Stomach smooth muscle (tissue), 2 donors: ENCODE measurements around the gene LIN37.

Experiments
- H3K27ac ChIP-seq: one replicate; pipeline ENCODE4 v1.7.0; 2013; ENCODE audit warnings: mild to moderate bottlenecking, low read length, inconsistent platforms
- H3K27me3 ChIP-seq, 2 donors: one replicate each; pipeline ENCODE4 v1.7.0; 2013; ENCODE audit warnings: low read length in 2 of 2; ENCODE audit not compliant: insufficient read depth in 2 of 2, control insufficient read depth in 1 of 2
- H3K36me3 ChIP-seq, 2 donors: one replicate each; pipeline ENCODE4 v1.7.0; 2013; ENCODE audit warnings: low read length in 2 of 2; ENCODE audit not compliant: control insufficient read depth in 2 of 2, insufficient read depth in 2 of 2
- H3K4me1 ChIP-seq: one replicate; pipeline ENCODE4 v1.7.0; 2013; ENCODE audit warnings: low read length; ENCODE audit not compliant: control insufficient read depth, insufficient read depth
- H3K4me3 ChIP-seq, 2 donors: one replicate each; pipeline ENCODE4 v1.7.0; 2013; ENCODE audit warnings: low read length in 2 of 2
- H3K9ac ChIP-seq, 2 donors: one replicate each; pipeline ENCODE4 v1.7.0; 2013; ENCODE audit warnings: low read length in 2 of 2, mild to moderate bottlenecking in 1 of 2
- H3K9me3 ChIP-seq, 2 donors: one replicate each; pipeline ENCODE4 v1.7.0; 2013; ENCODE audit warnings: low read length in 2 of 2; ENCODE audit not compliant: control insufficient read depth in 2 of 2
- donor health status: healthy.
- donor health status: Pancreatic carcinoma.

The LIN37 gene

DNA sequence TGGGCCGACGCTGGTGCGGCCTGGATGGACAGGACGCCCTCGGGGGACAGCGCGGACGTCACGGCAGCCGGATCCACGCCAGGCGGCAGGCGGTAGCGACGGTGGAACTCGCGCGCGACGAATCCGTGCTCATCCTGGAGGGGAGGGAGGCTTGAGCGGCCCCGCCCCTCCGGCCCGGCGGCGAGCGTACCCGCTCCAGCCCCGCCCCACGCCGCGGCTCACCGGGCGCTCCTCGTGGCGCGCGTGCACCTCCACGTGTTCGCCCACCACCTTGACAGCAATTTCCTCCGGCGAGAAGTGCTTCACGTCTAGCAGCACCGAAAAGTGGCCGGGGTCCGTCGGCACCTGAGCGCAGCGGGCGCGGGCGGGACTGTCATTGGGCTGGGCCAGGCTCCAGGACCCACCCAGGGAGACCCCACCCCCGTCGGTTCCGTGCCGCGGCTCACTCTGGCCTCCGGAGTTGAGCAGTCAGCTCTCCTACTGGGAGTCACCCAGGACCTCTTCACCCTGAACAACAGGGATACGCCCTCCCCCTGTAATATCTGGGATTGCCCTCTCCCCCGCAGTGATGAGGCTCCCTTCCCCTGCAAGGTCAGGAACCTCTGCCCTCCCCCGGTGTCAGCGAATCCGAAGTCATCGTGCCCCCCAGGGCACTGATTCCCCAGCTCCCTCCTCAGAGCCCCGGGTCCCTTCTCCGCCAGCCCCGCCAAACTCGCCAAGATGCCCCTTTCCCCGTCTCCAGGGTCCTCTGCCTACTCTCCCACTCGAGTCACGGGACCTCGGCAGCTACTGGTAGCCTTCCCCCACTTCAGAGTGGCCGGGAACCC, 7.4 kb downstream of the LIN37 start:
- H3K36me3 ChIP-seq = peaks cover 12 to 21% of the 10 kb centered on the region in 2 donors
- peak overlapping the region; percentile 87 to 99 for H3K4me3 ChIP-seq
- H3K9ac ChIP-seq = peak overlapping the region; percentile 99 to 100
- no peaks in the 10 kb centered on the region for H3K9me3 ChIP-seq
- H3K4me1 ChIP-seq = peaks cover 49% of the 10 kb centered on the region
- no peaks in the 10 kb centered on the region for H3K27me3 ChIP-seq
- H3K27ac ChIP-seq = peak overlapping the region; percentile 100

DNA sequence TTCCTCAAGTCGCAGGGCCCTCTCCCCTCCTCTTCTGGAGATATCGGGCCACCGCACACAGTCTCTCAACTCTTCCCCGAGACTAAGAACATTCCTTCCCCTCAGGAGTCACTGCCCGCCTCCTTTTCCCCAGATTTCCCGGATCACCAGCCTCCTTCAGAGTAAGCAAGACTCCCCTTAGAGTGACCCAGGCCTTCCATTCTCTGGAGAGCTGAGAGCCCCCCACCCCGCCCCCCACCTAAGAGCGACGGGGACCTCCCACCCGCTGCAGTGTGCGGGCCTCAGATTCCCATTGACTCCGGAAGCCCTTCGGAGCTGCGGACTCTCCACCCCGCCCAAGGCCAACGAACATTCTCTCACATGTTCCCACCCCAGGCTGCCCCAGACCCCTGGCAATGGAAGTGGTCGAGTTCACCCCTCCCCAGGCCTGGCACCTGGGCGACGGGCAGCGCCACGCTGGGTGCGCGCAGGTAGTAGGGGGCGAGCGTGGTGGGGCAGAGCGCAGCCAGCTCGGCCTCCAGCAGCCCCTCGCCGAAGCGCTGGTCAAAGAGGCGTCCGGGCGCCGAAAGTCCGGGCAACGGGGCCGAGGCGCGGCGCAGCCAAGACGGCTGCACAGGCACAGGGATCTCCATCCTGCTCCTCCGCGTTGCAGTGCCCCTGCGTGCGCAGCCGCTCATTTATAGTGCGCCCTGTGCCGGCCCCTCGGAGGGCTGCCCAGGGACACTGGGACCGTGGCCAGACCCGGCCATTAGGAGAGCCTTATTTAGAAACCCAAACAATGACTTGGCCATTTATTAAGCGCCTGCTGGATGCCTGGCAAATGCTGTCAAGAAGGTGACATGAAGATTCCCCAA, 8.2 kb downstream of the LIN37 start, which contains the start of gene HSPB6:
TSS of gene HSPB6 (minus strand) at position 653 of the 854 bp plus-strand sequence. CDS start at position 632, 21 bp downstream.
- Histone ChIP-seq H3K9me3 (no peaks in the 10 kb centered on the region), H3K27me3 (no peaks in the 10 kb centered on the region), H3K4me1 (peaks cover 49% of the 10 kb centered on the region), H3K27ac (peak within 1 kb of the TSS; percentile 100), H3K9ac (peak within 1 kb of the TSS; percentile 99 to 100), H3K36me3 (peaks cover 15 to 21% of the 10 kb centered on the region in 2 donors), H3K4me3 (peak within 1 kb of the TSS; percentile 87 to 99)

DNA sequence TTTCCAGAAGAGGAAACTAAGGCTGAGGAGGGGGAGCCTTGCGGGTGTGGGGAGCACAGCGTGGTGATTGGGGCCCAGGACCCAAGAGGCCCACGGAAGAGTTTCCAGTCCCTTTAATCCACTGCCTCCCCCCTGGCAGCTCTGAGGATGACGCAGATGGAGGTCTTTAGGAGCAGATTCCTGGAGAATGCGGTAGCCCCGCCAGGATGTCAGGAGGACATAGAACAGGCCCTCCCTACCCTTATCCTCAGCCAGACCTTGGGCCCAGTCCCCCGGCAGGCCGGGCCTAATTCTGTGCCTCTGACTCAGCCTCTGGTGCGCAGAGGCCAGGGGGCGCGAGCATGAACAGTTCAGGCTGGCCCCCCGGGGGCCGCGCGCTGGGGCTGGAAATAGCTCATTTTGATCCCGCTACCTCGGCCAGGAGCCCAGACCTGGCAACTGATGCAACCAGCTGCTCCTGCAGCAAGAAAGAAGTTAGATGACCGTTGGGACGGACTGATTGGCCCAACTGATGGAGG, 8.9 kb downstream of the LIN37 start:
- Histone ChIP-seq H3K9me3 (no peaks in the 10 kb centered on the region), H3K4me3 (peak overlapping the region; percentile 87 to 99), H3K36me3 (peaks cover 21 to 24% of the 10 kb centered on the region in 2 donors), H3K27me3 (no peaks in the 10 kb centered on the region), H3K4me1 (peaks cover 44% of the 10 kb centered on the region), H3K27ac (peak overlapping the region; percentile 100), H3K9ac (peak overlapping the region; percentile 99 to 100)

DNA sequence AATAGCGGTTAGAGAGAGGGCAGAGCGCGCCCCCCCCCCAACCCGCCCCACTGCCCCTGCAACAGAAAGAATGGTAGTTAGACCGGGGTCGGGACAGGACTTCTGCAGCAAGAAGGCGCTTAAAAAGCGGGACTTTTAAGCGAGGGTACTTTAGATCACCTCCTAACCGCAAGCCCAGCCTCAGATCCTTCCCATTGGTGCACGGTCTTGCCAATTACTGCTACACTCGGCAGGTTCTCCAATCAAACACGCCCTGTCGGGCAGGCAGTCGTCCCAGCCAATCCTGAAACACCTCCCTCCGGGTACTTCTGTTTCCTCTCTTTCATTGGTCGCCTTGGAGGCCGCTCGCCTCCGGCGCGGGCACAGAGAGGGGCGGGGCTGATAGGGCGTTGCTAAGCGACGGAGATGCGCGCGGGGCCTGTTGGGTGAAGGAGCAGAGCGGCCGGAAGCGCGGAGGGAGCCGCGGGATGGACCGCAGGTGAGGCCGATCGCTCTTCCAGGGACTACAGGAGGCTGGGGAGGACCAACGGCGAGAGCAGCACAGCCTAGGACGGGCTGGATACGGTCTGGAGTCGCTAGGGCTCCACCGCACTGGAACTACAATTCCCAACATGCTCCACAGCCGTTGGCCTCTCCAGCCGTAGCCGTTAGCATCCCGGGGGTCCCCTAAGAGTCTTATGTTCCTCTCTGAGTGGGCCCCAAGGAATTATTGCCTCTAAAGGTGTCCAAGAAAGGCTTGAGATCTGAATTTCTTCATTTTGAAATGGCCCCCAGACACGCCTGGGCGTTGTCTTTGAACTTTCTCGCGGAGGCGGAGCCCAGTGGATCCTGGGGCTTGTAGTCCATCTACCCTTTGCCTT, 9.6 kb downstream of the LIN37 start, which contains the start of gene PROSER3:
TSS of gene PROSER3 (plus strand) at position 428 of the 860 bp plus-strand sequence. CDS start at position 468, 40 bp downstream.
- peak within 1 kb of the TSS; percentile 100 for H3K27ac ChIP-seq
- H3K4me3 ChIP-seq = peak within 1 kb of the TSS; percentile 97 to 99
- no peaks in the 10 kb centered on the region for H3K9me3 ChIP-seq
- H3K9ac ChIP-seq = peak within 1 kb of the TSS; percentile 99 to 100
- peaks cover 15 to 21% of the 10 kb centered on the region in 2 donors for H3K36me3 ChIP-seq
- H3K27me3 ChIP-seq = no peaks in the 10 kb centered on the region
- peaks cover 44% of the 10 kb centered on the region for H3K4me1 ChIP-seq

DNA sequence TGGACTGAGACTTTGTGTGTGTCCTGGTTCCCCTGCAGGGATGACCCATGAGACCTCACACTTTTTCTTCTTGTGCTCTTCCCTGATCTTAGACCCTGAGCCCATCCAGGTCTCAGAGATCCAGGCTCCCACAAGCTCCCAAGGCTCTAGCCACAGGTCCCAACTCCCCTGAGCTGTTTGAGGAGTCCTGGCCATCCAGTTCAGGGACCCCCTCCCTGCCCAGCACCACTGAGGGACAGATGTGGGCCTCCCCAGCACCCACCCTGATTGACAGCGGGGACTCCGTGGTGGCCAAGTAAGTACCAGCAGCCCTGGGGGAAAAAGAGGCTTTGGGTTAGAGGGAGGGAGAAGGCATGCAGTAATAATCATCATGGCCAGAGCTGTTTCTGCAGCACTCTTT, 11.3 kb downstream of the LIN37 start:
- Histone ChIP-seq H3K9me3 (no peaks in the 10 kb centered on the region), H3K27ac (no peak overlapping the region), H3K36me3 (peaks cover 8 to 14% of the 10 kb centered on the region in 2 donors), H3K4me3 (peak overlapping the region in 1 of 2 donors; percentile 8), H3K27me3 (no peaks in the 10 kb centered on the region), H3K4me1 (peaks cover 31% of the 10 kb centered on the region), H3K9ac (no peak overlapping the region)

DNA sequence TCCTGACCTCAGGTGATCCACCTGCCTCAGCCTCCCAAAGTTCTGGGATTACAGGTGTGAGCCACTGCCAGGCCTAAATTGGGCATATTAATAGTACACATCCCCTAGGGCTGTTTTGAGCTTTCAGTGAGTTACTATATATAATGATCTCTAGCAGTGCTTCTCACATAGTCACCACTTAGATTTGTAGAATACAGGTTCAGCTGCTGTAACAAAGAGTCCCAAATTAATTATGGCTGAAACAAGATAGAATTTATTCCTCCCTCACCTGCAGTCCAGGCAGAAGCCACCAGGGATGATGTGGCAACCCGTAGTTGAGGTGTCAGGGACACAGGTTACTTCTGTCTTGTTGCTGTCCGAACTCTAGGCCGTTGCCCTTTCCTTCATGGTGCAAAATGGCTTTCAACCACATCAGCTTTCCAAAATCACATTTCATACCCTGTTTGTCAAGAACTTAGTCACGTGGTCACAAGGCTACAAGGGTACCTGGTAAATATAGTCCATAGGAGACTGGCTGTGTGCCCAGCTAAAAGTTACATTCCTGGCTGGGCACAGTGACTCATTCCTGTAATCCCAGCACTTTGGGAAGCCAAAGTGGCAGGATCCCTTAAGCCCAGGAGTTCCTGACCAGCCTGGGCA, 12.5 kb downstream of the LIN37 start:
- H3K4me1 ChIP-seq = peaks cover 25% of the 10 kb centered on the region
- no peak overlapping the region for H3K4me3 ChIP-seq
- H3K36me3 ChIP-seq = peaks cover 10 to 18% of the 10 kb centered on the region in 2 donors
- no peaks in the 10 kb centered on the region for H3K9me3 ChIP-seq
- no peak overlapping the region for H3K9ac ChIP-seq
- H3K27me3 ChIP-seq = no peaks in the 10 kb centered on the region
- no peak overlapping the region for H3K27ac ChIP-seq

DNA sequence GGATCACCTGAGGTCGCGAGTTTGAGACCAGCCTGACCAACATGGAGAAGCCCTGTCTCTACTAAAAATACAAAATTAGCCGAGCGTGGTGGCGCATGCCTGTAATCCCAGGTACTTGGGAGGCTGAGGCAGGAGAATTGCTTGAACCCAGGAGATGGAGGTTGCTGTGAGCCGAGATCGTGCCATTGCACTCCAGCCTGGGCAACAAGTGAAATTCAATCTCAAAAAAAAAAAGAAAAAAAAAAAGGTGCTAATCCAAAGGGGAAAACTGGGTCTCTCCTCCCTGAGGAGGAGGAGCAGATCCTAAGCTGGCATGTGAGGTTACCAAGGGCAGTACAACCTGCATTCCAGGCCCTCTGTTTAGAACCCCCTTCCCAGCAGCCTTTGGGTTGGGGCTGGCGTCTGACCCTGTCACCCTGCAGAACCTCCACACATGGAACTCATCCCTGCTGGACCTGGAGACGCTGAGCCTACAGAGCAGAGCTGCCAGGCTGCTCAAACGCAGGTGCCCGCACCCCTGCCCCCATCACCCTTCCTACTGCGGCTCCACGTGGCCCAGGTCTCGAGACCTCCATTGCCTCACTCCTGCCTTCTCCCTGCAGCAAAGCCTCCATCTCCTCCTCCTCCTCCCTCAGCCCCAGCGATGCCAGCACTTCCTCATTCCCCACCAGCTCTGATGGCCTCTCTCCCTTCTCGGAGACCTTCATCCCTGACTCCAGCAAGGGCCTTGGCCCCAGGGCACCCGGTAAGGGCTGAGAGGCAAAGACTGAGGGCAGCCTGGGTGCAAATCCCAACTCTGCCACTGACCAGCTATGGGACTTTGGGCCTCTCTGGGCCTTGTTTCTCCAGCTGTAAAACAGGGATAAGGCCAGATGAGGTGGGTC, 16.3 kb downstream of the LIN37 start:
- H3K27me3 ChIP-seq = no peaks in the 10 kb centered on the region
- no peak overlapping the region for H3K9ac ChIP-seq
- H3K4me1 ChIP-seq = peaks cover 7% of the 10 kb centered on the region
- no peak overlapping the region for H3K27ac ChIP-seq
- no peak overlapping the region for H3K4me3 ChIP-seq
- no peaks in the 10 kb centered on the region for H3K9me3 ChIP-seq
- H3K36me3 ChIP-seq = peaks cover 10 to 21% of the 10 kb centered on the region in 2 donors

DNA sequence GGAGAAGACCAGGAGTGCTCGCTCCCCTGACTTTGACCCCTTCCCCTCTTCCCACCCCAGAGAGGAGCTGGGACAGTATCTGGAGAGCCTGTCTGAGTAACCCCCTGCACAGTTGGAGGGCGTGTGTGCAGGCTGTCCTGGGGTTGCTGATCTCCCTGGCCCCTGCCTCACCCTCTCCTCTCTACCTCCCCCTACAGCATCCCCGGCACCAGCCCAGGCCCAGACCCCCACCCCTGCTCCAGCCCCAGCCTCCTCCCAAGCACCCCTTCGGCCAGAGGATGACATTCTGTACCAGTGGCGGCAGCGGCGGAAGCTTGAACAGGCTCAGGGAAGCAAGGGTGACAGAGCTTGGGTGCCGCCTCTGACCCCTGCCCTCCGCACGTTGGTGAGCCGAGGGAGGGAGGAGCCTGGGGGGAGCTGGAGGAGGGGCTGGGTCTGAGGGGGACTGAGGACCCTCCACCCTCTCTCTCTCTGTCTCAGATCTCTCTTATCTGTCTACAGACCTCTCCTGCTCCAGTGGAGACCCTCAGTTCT, 18.3 kb downstream of the LIN37 start:
- Histone ChIP-seq H3K4me1 (peaks cover 5% of the 10 kb centered on the region), H3K36me3 (peaks cover 10 to 18% of the 10 kb centered on the region in 2 donors), H3K4me3 (no peak overlapping the region), H3K27ac (no peak overlapping the region), H3K9me3 (no peaks in the 10 kb centered on the region), H3K9ac (no peak overlapping the region), H3K27me3 (no peaks in the 10 kb centered on the region)
